ENCODE results near the gene CDYL. TPM values are rescaled to one million over a fixed set of nuclear protein-coding genes. Genes with fewer than 3 reads are reported as not detected.

CDYL gene
- polyA plus RNA-seq, 1 experiment: 21.9 TPM

GRCh38 chr6:4925580-4925979, 149.4 kb downstream of the CDYL start:
- ChIA-PET CTCF (no interaction called here), POLR2A (no interaction called here)
- TF ChIP-seq CTCF (IDR thresholded peaks at IDR 0.05; ENCODE audit: insufficient read depth, low read depth, low read length): no peak
- Histone ChIP-seq H3K4me3 (ENCODE audit: low read depth, low read length) (no peak overlapping the region), H3K36me3 (ENCODE audit: control insufficient read depth, insufficient read depth, low read length) (no peaks in the 10 kb centered on the region), H3K27me3 (ENCODE audit: control insufficient read depth, insufficient read depth, low read length) (no peaks in the 10 kb centered on the region)
- no peak for DNase-seq (ENCODE audit: low read depth)

- CTCF ChIA-PET: no interaction called here
- POLR2A ChIA-PET: no interaction called here
- no peak overlapping the region for H3K4me3 ChIP-seq (ENCODE audit: low read depth, low read length)
- no peaks in the 10 kb centered on the region for H3K36me3 ChIP-seq (ENCODE audit: control insufficient read depth, insufficient read depth, low read length)
- TF ChIP-seq CTCF (IDR thresholded peaks at IDR 0.05; ENCODE audit: insufficient read depth, low read depth, low read length): no peak
- DNase-seq (ENCODE audit: low read depth): peak; percentile 26
- no peaks in the 10 kb centered on the region for H3K27me3 ChIP-seq (ENCODE audit: control insufficient read depth, insufficient read depth, low read length)
Observed at GRCh38 chr6:4928426-4928825, 152.2 kb downstream of the CDYL start.

GRCh38 chr6:4929097-4929718, 153.0 kb downstream of the CDYL start:
- TF ChIP-seq CTCF (IDR thresholded peaks at IDR 0.05; ENCODE audit: insufficient read depth, low read depth, low read length): no peak
- H3K36me3 ChIP-seq (ENCODE audit: control insufficient read depth, insufficient read depth, low read length): no peaks in the 10 kb centered on the region
- H3K4me3 ChIP-seq (ENCODE audit: low read depth, low read length): no peak overlapping the region
- H3K27me3 ChIP-seq (ENCODE audit: control insufficient read depth, insufficient read depth, low read length): no peaks in the 10 kb centered on the region
- DNase-seq (ENCODE audit: low read depth): no peak
- ChIA-PET POLR2A (no interaction called here), CTCF (no interaction called here)

- H3K4me3 ChIP-seq (ENCODE audit: low read depth, low read length): no peak overlapping the region
Observed at GRCh38 chr6:4930025-4930691, 154.0 kb downstream of the CDYL start.

More at GRCh38 chr6:4930025-4930691, 154.0 kb downstream of the CDYL start:
- TF ChIP-seq CTCF (IDR thresholded peaks at IDR 0.05; ENCODE audit: insufficient read depth, low read depth, low read length): no peak
- H3K27me3 ChIP-seq (ENCODE audit: control insufficient read depth, insufficient read depth, low read length): no peaks in the 10 kb centered on the region
- H3K36me3 ChIP-seq (ENCODE audit: control insufficient read depth, insufficient read depth, low read length): no peaks in the 10 kb centered on the region
- CTCF ChIA-PET: interaction anchor here (0.8 to 1.2 kb wide), 2 partner anchors 72 to 617 kb away, joined by 4 to 7 read pairs; no protein-coding TSS in a partner anchor
- POLR2A ChIA-PET: no interaction called here
- DNase-seq (ENCODE audit: low read depth): no peak
